Mesenchymal stem cell (in vitro differentiated cells and primary cell): ENCODE measurements around the gene GFY.
"Not testable (repeated sequence)": the region's sequence is repeated elsewhere in the genome, so short reads cannot be mapped to it uniquely, and the experiment has no call there.

ENCODE experiments used
- DNase-seq: peaks from one replicate; pipeline ENCODE4 v3.0.0-alpha.2; 2013
- H2AFZ ChIP-seq: one replicate; pipeline ENCODE4 v1.6.1; 2013; ENCODE audit warnings: low read depth, mild to moderate bottlenecking, control low read depth, inconsistent platforms, low read length, moderate library complexity
- H2AK5ac ChIP-seq: 2 replicates; pipeline ENCODE4 v1.6.1; 2013; ENCODE audit warnings: low read length, moderate library complexity, mild to moderate bottlenecking, inconsistent platforms; ENCODE audit not compliant: severe bottlenecking
- H2BK120ac ChIP-seq: one replicate; pipeline ENCODE4 v1.6.1; 2013; ENCODE audit warnings: low read depth, mild to moderate bottlenecking, inconsistent platforms, low read length, moderate library complexity
- H2BK12ac ChIP-seq, 2 experiments: one replicate each; pipeline ENCODE4 v1.6.1; 2013; ENCODE audit warnings: inconsistent platforms in 2 of 2, low read length in 2 of 2, mild to moderate bottlenecking in 2 of 2, moderate library complexity in 2 of 2, control low read depth in 1 of 2
- H2BK15ac ChIP-seq: one replicate; pipeline ENCODE4 v1.6.1; 2013; ENCODE audit warnings: mild to moderate bottlenecking, low read depth, inconsistent platforms; ENCODE audit not compliant: poor library complexity, severe bottlenecking
- H2BK5ac ChIP-seq: 2 replicates; pipeline ENCODE4 v1.6.1; 2013; ENCODE audit warnings: low read depth, mild to moderate bottlenecking, low read length, control low read depth, inconsistent platforms; ENCODE audit not compliant: poor library complexity, severe bottlenecking
- H3K14ac ChIP-seq, 2 experiments: one replicate each; pipeline ENCODE4 v1.6.1; 2013; ENCODE audit warnings: inconsistent platforms in 2 of 2, low read length in 2 of 2, control low read depth in 1 of 2, mild to moderate bottlenecking in 1 of 2, moderate library complexity in 1 of 2
- H3K18ac ChIP-seq, 2 experiments: one replicate each; pipeline ENCODE4 v1.6.1; 2013; ENCODE audit warnings: inconsistent platforms in 2 of 2, low read length in 2 of 2, control low read depth in 1 of 2, low read depth in 1 of 2, mild to moderate bottlenecking in 1 of 2
- H3K23ac ChIP-seq, 2 experiments: one replicate each; pipeline ENCODE4 v1.6.1; 2013; ENCODE audit warnings: inconsistent platforms in 2 of 2, low read length in 2 of 2, mild to moderate bottlenecking in 2 of 2, moderate library complexity in 2 of 2, control low read depth in 1 of 2
- H3K27ac ChIP-seq: 2 replicates; pipeline ENCODE4 v1.5.1; 2013; ENCODE audit warnings: mild to moderate bottlenecking, moderate library complexity, low read length, control low read depth, inconsistent platforms; ENCODE audit not compliant: poor library complexity, severe bottlenecking
- H3K27me3 ChIP-seq, 2 experiments: 2 replicates each; pipeline versions ENCODE4 v1.6.1 to v1.7.0; 2013; ENCODE audit warnings: low read length in 2 of 2, mild to moderate bottlenecking in 2 of 2, moderate library complexity in 2 of 2, control low read depth in 1 of 2, inconsistent platforms in 1 of 2; ENCODE audit not compliant: control insufficient read depth in 1 of 2, insufficient read depth in 1 of 2
- H3K36me3 ChIP-seq, 2 experiments: 2 replicates each; pipeline versions ENCODE4 v1.6.1 to v1.7.0; 2013; ENCODE audit warnings: low read length in 2 of 2, control low read depth in 1 of 2, inconsistent platforms in 1 of 2, low read depth in 1 of 2, mild to moderate bottlenecking in 1 of 2; ENCODE audit not compliant: insufficient read depth in 2 of 2, control insufficient read depth in 1 of 2
- H3K4ac ChIP-seq, 2 experiments: one replicate each; pipeline ENCODE4 v1.6.1; 2013; ENCODE audit warnings: inconsistent platforms in 2 of 2, low read length in 2 of 2, mild to moderate bottlenecking in 2 of 2, moderate library complexity in 2 of 2, control low read depth in 1 of 2, low read depth in 1 of 2
- H3K4me1 ChIP-seq: 2 replicates; pipeline ENCODE4 v1.6.1; 2013; ENCODE audit warnings: low read depth, low read length, control low read depth; ENCODE audit not compliant: control insufficient read depth, insufficient read depth
- H3K4me2 ChIP-seq: 2 replicates; pipeline ENCODE4 v1.6.1; 2013; ENCODE audit warnings: low read length, mild to moderate bottlenecking, inconsistent platforms; ENCODE audit not compliant: poor library complexity, severe bottlenecking
- H3K4me3 ChIP-seq, 2 experiments: 2 replicates each; pipeline versions ENCODE4 v1.5.1 to v1.7.0; 2013; ENCODE audit warnings: low read length in 2 of 2, mild to moderate bottlenecking in 2 of 2, control low read depth in 1 of 2, low read depth in 1 of 2; ENCODE audit not compliant: insufficient read depth in 1 of 2
- H3K79me1 ChIP-seq: replicated peaks from 2 replicates; pipeline ENCODE4 v1.6.1; 2013; ENCODE audit warnings: mild to moderate bottlenecking, control low read depth, low read length, inconsistent platforms; ENCODE audit not compliant: poor library complexity, severe bottlenecking
- H3K9ac ChIP-seq: 2 replicates; pipeline ENCODE4 v1.7.0; 2013; ENCODE audit warnings: mild to moderate bottlenecking, low read length, moderate library complexity
- H3K9me3 ChIP-seq: 2 replicates; pipeline ENCODE4 v1.7.0; 2013; ENCODE audit warnings: mild to moderate bottlenecking, low read length; ENCODE audit not compliant: control insufficient read depth
- H4K8ac ChIP-seq: one replicate; pipeline ENCODE4 v1.6.1; 2013; ENCODE audit warnings: inconsistent platforms, mild to moderate bottlenecking, low read length, moderate library complexity
- H4K91ac ChIP-seq: one replicate; pipeline ENCODE4 v1.6.1; 2013; ENCODE audit warnings: mild to moderate bottlenecking, low read length, inconsistent platforms
- WGBS: methylation state at CpG from one replicate; pipeline ENCODE4 v1.1.7; 2013; ENCODE audit warnings: mixed read lengths; 5-methylcytosine and 5-hydroxymethylcytosine counted together

The GFY gene

DNA sequence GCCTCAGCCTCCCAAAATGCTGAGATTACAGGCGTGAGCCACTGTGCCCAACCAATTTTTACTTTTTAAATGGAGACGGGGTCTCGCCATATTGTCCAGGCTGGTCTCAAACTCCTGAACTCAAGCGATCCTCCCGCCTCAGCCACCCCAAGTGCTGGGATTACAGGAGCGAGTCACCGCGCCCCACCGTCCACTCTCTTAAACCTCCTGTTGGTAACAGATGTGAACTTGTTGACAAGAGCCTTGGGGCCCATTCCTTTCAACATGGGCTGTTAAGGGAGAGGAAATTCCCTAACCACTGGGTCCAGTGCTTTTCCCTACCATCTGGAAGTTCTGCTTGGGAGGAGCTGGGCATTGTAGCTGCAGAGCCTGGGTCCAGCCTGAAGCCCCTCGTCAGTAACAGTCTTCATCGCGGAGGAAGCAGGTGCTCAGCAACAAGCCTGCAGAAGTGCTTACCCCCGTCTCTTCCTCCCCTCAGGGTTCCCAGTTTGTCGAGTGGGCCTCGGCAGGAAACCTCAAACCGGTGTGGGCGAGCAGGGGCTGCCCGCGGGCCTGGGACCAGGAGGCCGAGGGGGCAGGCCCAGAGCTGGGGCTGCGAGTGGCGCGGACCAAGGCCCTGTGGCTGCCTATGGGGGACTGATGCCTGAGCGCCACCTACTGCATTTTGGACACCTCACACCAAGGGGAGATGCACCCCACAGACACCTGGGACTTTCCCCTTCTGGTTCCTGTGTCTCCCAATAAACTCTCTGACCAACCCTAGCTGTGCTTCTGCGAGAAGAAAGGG is 44.8 kb downstream of the GFY start:
- Histone ChIP-seq H3K9ac (no peak overlapping the region), H3K4me3 (no peak overlapping the region), H3K79me1 (no peaks in the 10 kb centered on the region), H3K9me3 (no peaks in the 10 kb centered on the region), H3K36me3 (peaks cover 3 to 42% of the 10 kb centered on the region in 2 experiments), H4K8ac (no peak overlapping the region), H2BK5ac (no peak overlapping the region), H3K4ac (no peak overlapping the region), H3K27me3 (peaks cover 0 to 7% of the 10 kb centered on the region in 2 experiments), H2BK12ac (peak overlapping the region in 1 of 2 experiments; percentile 24), H2AFZ (no peak overlapping the region), H3K23ac (no peak overlapping the region), H3K14ac (no peak overlapping the region), H3K27ac (no peak overlapping the region), H2BK120ac (no peak overlapping the region), H3K4me1 (peaks cover 11% of the 10 kb centered on the region), H2BK15ac (no peak overlapping the region), H2AK5ac (no peak overlapping the region), H4K91ac (no peak overlapping the region), H3K18ac (no peak overlapping the region), H3K4me2 (no peak overlapping the region)
- WGBS = 96% methylated on average over 25 of the region's 25 CpGs
- peak; percentile 42 for DNase-seq

DNA sequence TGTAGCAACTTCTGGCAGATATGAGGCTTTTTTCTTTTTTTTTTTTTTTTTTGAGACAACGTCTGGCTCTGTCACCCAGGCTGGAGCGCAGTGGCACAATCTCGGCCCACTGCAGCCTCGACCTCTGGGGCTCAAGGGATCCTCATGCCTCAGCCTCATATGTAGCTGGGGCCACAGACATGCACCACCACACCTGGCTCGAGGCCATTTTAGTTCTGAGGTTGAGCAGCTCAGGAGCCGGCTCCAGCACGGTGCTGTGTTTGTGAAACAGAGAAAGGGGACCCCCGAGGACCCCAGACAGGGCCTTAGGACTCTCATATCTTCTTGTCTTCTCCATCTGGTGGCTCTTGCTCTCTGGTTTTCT is 45.4 kb downstream of the GFY start:
- no peak for DNase-seq
- Histone ChIP-seq H2BK120ac (no peak overlapping the region), H4K91ac (no peak overlapping the region), H3K9ac (no peak overlapping the region), H2AK5ac (no peak overlapping the region), H3K27me3 (peaks cover 0 to 7% of the 10 kb centered on the region in 2 experiments), H2BK12ac (no peak overlapping the region), H3K27ac (no peak overlapping the region), H3K36me3 (peaks cover 0 to 36% of the 10 kb centered on the region in 2 experiments), H4K8ac (no peak overlapping the region), H2BK5ac (no peak overlapping the region), H3K18ac (no peak overlapping the region), H2BK15ac (no peak overlapping the region), H3K79me1 (no peaks in the 10 kb centered on the region), H3K14ac (no peak overlapping the region), H3K4ac (no peak overlapping the region), H3K4me3 (no peak overlapping the region), H3K9me3 (no peaks in the 10 kb centered on the region), H3K4me1 (peaks cover 11% of the 10 kb centered on the region), H2AFZ (no peak overlapping the region), H3K4me2 (no peak overlapping the region), H3K23ac (no peak overlapping the region)
- WGBS = 97% methylated on average over 8 of the region's 8 CpGs

GRCh38 chr19:49472936-49473335 is 47.7 kb downstream of the GFY start:
- H3K4me1 ChIP-seq = peaks cover 11% of the 10 kb centered on the region
- peak overlapping the region in 1 of 2 experiments; percentile 38 for H2BK12ac ChIP-seq
- H3K4me2 ChIP-seq = no peak overlapping the region
- no peaks in the 10 kb centered on the region for H3K79me1 ChIP-seq
- peaks cover 0 to 7% of the 10 kb centered on the region in 2 experiments for H3K27me3 ChIP-seq
- H3K9me3 ChIP-seq = no peaks in the 10 kb centered on the region
- 81% methylated on average over 9 of the region's 9 CpGs for WGBS
- H3K18ac ChIP-seq = no peak overlapping the region
- H3K27ac ChIP-seq = no peak overlapping the region
- no peak overlapping the region for H2AFZ ChIP-seq
- H3K4ac ChIP-seq = no peak overlapping the region
- no peak overlapping the region for H4K8ac ChIP-seq
- no peak overlapping the region for H3K9ac ChIP-seq
- no peak overlapping the region for H3K14ac ChIP-seq
- H2BK15ac ChIP-seq = no peak overlapping the region
- peaks cover 0 to 22% of the 10 kb centered on the region in 2 experiments for H3K36me3 ChIP-seq
- no peak overlapping the region for H4K91ac ChIP-seq
- H3K4me3 ChIP-seq = no peak overlapping the region
- no peak overlapping the region for H2AK5ac ChIP-seq
- H3K23ac ChIP-seq = no peak overlapping the region
- no peak for DNase-seq
- H2BK5ac ChIP-seq = no peak overlapping the region
- no peak overlapping the region for H2BK120ac ChIP-seq

- H3K18ac ChIP-seq = peak overlapping the region in 1 of 2 experiments; percentile 72
- peak overlapping the region; percentile 97 for H2AFZ ChIP-seq
- H3K4ac ChIP-seq = peak overlapping the region in 1 of 2 experiments; percentile 19
- H3K36me3 ChIP-seq = peaks cover 0 to 17% of the 10 kb centered on the region in 2 experiments
- H4K8ac ChIP-seq = peak overlapping the region; percentile 71
- peak overlapping the region in 1 of 2 experiments; percentile 84 for H3K4me3 ChIP-seq
- not testable (repeated sequence) for H3K23ac ChIP-seq, H3K27me3 ChIP-seq, H2BK5ac ChIP-seq, H2AK5ac ChIP-seq, H2BK12ac ChIP-seq, H2BK15ac ChIP-seq, H3K79me1 ChIP-seq, H3K27ac ChIP-seq, H2BK120ac ChIP-seq, H3K9me3 ChIP-seq, H4K91ac ChIP-seq, DNase-seq
- H3K4me2 ChIP-seq = peak overlapping the region; percentile 81
- H3K14ac ChIP-seq = peak overlapping the region in 1 of 2 experiments; percentile 49
- 86% methylated on average over 8 of the region's 9 CpGs for WGBS
- peak overlapping the region; percentile 89 for H3K9ac ChIP-seq
- peaks cover 11% of the 10 kb centered on the region for H3K4me1 ChIP-seq
Observed at GRCh38 chr19:49473501-49473867, 48.3 kb downstream of the GFY start.
